ENCODE results near the gene KLK1. TPM values are rescaled to one million over a fixed set of nuclear protein-coding genes. Genes with fewer than 3 reads are reported as not detected.

Gene KLK1
- total and polyA plus RNA-seq, 2 donors (not counting 1 experiment from before 2014, with no cell fraction given): not detected

GRCh38 chr19:50869479-50869878, 45.9 kb upstream of the KLK1 start:
- TF ChIP-seq CTCF (conservative IDR thresholded peaks at IDR 0.05 in 1 of 2, IDR thresholded peaks at IDR 0.05 in 1 of 2; ENCODE audit: low read depth in 1 of 2, low read length in 2 of 2) (no peak), EZH2 (IDR thresholded peaks at IDR 0.05; ENCODE audit: low read length, missing control alignments) (no peak)
- Histone ChIP-seq H3K9ac (ENCODE audit: insufficient read depth, low read length) (no peak overlapping the region), H3K4me1 (ENCODE audit: control insufficient read depth, extremely low read depth, insufficient read depth, low read length) (no peaks in the 10 kb centered on the region), H3K27me3 (ENCODE audit: control insufficient read depth, insufficient read depth, low read length) (no peaks in the 10 kb centered on the region), H3K9me3 (ENCODE audit: control insufficient read depth, insufficient read depth, low read depth, low read length) (no peaks in the 10 kb centered on the region), H4K20me1 (ENCODE audit: control insufficient read depth, extremely low read depth, insufficient read depth, low read length) (no peaks in the 10 kb centered on the region), H3K79me2 (ENCODE audit: control insufficient read depth, insufficient read depth, low read length) (no peaks in the 10 kb centered on the region), H3K27ac (ENCODE audit: insufficient read depth, low read length) (no peak overlapping the region), H3K4me3 (replicated peaks in 1 of 4; ENCODE audit: control extremely low read depth in 1 of 4, insufficient read depth in 1 of 4, low read depth in 3 of 4, low read length in 4 of 4) (no peak overlapping the region), H2AFZ (ENCODE audit: low read length) (no peak overlapping the region), H3K4me2 (ENCODE audit: extremely low read depth, insufficient read depth, low read length) (no peak overlapping the region), H3K36me3 (ENCODE audit: control insufficient read depth, insufficient read depth, low read length) (no peaks in the 10 kb centered on the region)
- no peak for DNase-seq (ENCODE audit: low read depth in 2 of 2)

- H3K9ac ChIP-seq (ENCODE audit: insufficient read depth, low read length): no peak overlapping the region
- H3K4me3 ChIP-seq (replicated peaks in 1 of 4; ENCODE audit: control extremely low read depth in 1 of 4, insufficient read depth in 1 of 4, low read depth in 3 of 4, low read length in 4 of 4): no peak overlapping the region
- H3K4me1 ChIP-seq (ENCODE audit: control insufficient read depth, extremely low read depth, insufficient read depth, low read length): no peaks in the 10 kb centered on the region
- no peaks in the 10 kb centered on the region for H3K36me3 ChIP-seq (ENCODE audit: control insufficient read depth, insufficient read depth, low read length)
- no peaks in the 10 kb centered on the region for H4K20me1 ChIP-seq (ENCODE audit: control insufficient read depth, extremely low read depth, insufficient read depth, low read length)
- H3K9me3 ChIP-seq (ENCODE audit: control insufficient read depth, insufficient read depth, low read depth, low read length): no peaks in the 10 kb centered on the region
- no peak overlapping the region for H2AFZ ChIP-seq (ENCODE audit: low read length)
- H3K27me3 ChIP-seq (ENCODE audit: control insufficient read depth, insufficient read depth, low read length): no peaks in the 10 kb centered on the region
- no peak overlapping the region for H3K27ac ChIP-seq (ENCODE audit: insufficient read depth, low read length)
- H3K4me2 ChIP-seq (ENCODE audit: extremely low read depth, insufficient read depth, low read length): no peak overlapping the region
- no peak for TF ChIP-seq CTCF (conservative IDR thresholded peaks at IDR 0.05 in 1 of 2, IDR thresholded peaks at IDR 0.05 in 1 of 2; ENCODE audit: low read depth in 1 of 2, low read length in 2 of 2)
- TF ChIP-seq EZH2 (IDR thresholded peaks at IDR 0.05; ENCODE audit: low read length, missing control alignments): no peak
- no peaks in the 10 kb centered on the region for H3K79me2 ChIP-seq (ENCODE audit: control insufficient read depth, insufficient read depth, low read length)
- DNase-seq (ENCODE audit: low read depth in 2 of 2): no peak
Measured at GRCh38 chr19:50861496-50862286, 38.1 kb upstream of the KLK1 start.

- H3K4me1 ChIP-seq (ENCODE audit: control insufficient read depth, extremely low read depth, insufficient read depth, low read length): no peaks in the 10 kb centered on the region
- no peak overlapping the region for H2AFZ ChIP-seq (ENCODE audit: low read length)
- H3K27me3 ChIP-seq (ENCODE audit: control insufficient read depth, insufficient read depth, low read length): no peaks in the 10 kb centered on the region
- H3K9ac ChIP-seq (ENCODE audit: insufficient read depth, low read length): no peak overlapping the region
- TF ChIP-seq EZH2 (IDR thresholded peaks at IDR 0.05; ENCODE audit: low read length, missing control alignments) (no peak), CTCF (conservative IDR thresholded peaks at IDR 0.05 in 1 of 2, IDR thresholded peaks at IDR 0.05 in 1 of 2; ENCODE audit: low read depth in 1 of 2, low read length in 2 of 2) (no peak)
- no peaks in the 10 kb centered on the region for H3K9me3 ChIP-seq (ENCODE audit: control insufficient read depth, insufficient read depth, low read depth, low read length)
- H3K79me2 ChIP-seq (ENCODE audit: control insufficient read depth, insufficient read depth, low read length): no peaks in the 10 kb centered on the region
- no peaks in the 10 kb centered on the region for H3K36me3 ChIP-seq (ENCODE audit: control insufficient read depth, insufficient read depth, low read length)
- DNase-seq (ENCODE audit: low read depth in 2 of 2): no peak
- no peak overlapping the region for H3K4me2 ChIP-seq (ENCODE audit: extremely low read depth, insufficient read depth, low read length)
- no peak overlapping the region for H3K4me3 ChIP-seq (replicated peaks in 1 of 4; ENCODE audit: control extremely low read depth in 1 of 4, insufficient read depth in 1 of 4, low read depth in 3 of 4, low read length in 4 of 4)
- no peak overlapping the region for H3K27ac ChIP-seq (ENCODE audit: insufficient read depth, low read length)
- H4K20me1 ChIP-seq (ENCODE audit: control insufficient read depth, extremely low read depth, insufficient read depth, low read length): no peaks in the 10 kb centered on the region
Measured at GRCh38 chr19:50861010-50861409, 37.4 kb upstream of the KLK1 start.
